Measurements from ENCODE around the gene OPRL1. TPM values are rescaled to one million over a fixed set of nuclear protein-coding genes. Genes with fewer than 3 reads are reported as not detected.

The OPRL1 gene
- total RNA-seq, 1 donor from 2014 or later: 0.70 TPM

DNA sequence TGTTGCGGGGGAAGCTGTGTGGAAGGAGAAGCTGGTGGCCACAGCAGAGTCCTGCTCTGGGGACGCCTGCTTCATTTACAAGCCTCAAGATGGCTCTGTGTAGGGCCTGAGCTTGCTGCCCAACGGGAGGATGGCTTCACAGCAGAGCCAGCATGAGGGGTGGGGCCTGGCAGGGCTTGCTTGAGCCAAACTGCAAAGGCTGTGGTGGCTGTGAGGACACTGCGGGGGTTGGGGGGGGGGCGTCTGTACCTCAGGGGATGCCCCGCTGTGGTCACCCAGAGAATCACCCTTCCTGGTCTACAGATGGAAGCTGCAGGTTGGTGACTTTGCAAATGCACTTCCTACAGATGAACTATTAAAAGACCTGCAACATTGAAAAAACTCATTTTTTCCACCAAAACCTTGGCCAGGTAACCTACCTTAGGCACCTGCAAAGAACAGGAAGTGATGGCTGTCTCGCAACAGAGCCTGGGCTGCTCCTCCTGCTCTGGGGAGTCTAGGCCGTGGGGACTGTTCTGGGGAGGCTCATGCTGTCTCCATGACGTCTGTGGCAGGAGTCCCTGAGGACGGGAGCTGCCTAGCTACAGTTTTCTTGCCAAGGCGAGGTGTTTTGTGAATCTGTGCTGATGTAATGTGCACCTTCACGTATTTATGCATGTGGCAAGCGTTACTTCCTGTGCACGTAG, 20.1 kb downstream of the OPRL1 start:
- intact Hi-C loops (cut with micrococcal nuclease): no loop called here

DNA sequence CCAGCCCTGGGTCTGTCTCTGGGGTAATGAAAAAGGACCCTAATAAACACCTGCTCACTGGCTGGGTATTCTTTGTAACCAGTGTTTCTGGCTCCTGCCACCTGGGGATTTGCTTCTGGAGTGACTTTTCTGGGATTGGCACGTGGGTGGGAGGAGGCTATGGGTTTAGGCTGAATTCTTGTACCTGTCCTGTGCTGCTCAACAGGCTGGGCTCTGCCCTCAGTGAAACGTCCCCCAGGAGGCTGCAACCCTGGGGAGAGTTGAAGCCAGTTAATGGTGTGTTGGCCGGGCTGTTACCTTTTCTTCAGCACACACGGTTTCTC, 20.6 kb downstream of the OPRL1 start:
- intact Hi-C loops (cut with micrococcal nuclease): no loop called here

DNA sequence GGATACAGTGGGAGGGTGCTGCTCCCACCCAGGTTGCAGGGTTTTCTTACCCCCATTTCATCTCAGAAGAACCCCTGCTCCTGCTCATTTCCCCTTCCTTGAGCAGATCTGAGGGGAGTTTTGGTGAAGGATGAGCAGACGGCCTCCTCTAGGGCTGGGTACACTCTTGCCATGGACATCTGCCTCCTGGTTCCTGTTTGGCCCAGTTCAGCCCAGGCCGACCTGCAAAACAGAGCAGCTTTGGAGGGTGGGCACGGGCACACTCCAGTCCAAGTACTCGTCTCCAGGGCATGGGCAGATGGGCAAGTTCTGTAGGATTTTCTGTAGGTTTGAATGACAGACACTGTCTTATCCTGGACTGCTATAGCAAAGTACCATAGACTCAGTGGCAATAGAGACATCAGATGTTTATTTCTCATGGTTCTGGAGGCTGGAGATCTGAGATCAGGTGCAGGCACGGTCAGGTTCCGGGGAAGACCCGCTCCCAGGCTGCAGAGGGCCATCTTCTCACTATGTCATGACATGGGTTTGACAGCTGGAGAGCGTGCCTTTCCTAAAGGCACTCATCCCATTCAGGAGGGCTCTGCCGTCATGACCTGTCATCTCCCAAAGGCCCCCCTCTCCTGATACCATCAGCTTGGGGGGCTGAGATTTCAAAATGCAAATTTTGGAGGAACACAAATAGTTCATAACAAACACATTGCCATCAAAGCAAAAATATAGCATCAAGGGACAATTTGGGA, 21.2 kb downstream of the OPRL1 start:
- intact Hi-C loops (cut with micrococcal nuclease): no loop called here

DNA sequence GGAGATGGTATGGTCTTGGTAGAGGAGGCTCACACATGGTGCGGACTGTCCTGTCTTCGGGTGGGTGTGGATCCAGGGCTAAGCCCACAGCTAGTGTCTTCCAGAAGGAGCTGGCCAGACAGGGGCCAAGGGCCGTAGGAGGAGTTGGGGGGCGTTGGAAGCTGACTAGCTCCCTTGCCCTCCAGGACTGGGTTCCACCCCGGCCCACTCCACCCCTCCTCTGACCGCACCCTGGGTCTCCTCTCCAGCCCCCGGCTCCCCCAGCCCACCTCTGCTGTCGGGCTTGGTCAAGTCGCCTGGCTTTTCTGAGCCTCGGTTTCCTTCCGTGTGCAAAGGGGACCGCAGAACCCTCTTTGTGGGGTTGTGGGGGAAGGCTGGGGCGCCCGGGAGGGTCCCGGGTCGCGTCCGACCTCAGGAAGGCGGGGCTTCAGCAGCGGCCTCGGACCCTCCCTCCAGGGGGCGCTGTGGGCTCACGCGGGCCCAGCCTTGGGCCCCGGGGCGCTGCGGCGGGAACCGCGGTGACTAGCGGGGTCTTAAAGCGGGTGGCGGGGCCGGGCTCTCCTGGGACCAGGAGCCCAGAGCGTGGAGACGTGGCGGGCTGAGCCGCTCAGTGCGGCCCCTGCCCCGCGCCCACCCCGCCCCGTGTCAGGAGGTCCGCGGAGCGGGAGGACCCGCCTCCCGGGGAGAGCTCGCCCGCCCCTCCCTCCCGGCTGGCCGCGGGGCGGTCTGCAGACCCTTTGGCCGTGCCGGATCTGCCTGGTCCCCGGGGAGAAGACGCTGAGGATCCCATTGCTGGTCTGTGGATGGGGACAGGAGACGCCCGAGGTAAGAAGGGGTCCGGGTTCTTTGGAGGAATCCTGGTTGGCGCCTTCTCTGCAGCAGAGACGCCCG, 22.1 kb downstream of the OPRL1 start:
- intact Hi-C loops (cut with micrococcal nuclease): no loop called here

DNA sequence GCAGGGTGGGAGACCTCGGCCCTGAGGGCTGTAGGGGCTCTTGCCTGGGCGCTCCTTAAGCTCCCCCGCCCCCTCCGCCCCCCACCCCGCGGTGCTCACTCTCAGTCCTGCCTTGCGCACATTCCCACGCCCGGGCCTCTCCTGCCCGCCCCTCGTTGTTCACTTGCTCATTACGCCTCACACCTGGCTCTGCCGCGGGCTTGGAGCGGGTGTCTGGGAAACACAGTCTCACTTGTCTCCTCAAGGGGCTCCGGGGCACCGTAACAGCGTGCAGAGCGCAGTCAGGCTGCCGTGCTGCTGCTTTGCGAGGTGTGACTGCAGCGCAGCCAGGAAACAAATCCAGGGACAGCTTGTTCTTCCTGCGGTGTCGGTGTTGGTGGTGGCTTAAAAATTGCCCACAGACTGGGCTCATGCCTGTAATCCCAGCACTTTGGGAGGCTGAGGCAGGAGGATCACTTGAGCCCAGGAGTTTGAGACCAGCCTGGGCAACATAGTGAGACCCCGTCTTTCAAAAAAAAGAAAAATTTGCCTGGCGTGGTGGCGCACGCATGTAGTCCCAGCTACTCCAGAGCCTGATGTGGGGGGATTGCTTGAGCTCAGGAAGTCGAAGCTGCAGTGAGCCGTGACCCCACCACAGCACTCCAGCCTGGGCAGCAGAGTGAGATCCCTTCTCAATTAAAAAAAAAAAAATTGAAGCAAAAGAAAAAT, 22.9 kb downstream of the OPRL1 start:
- intact Hi-C loops (cut with micrococcal nuclease): no loop called here

DNA sequence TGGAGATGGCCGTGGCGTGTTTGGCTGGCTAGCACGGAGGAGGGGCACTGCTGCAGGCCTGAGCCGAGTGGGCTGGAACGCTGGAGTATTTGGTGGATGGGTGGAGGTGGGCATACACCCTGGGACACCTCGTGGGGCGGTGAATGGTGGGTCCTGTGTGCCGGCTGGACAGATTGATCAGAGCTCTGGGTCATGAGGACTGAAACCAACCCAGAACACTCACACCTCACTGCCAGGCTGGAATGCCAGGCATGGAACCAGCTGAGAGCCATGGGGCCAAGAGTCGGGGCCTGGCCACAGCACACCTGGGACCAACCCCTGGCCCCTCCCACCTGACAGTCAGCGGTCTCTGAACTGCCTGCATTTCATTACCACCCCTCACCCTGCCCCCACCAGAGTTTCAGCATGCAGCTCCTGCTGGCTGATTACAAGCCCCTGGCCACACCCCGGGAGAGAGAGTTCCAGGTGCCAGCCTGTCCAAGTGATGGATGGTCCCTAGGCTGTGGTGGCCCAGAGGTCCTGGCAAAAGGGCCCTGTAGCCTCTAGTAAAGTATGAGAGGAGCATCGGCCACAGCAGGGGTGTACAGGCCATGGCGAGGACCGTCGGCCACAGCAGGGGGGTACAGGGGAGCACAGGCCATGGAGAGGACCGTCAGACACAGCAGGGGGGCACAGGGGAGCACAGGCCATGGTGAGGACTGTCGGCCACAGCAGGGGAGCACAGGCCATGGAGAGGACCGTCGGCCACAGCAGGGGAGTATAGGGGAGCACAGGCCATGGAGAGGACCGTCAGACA, 24.2 kb downstream of the OPRL1 start:
- intact Hi-C loops (cut with micrococcal nuclease): no loop called here

DNA sequence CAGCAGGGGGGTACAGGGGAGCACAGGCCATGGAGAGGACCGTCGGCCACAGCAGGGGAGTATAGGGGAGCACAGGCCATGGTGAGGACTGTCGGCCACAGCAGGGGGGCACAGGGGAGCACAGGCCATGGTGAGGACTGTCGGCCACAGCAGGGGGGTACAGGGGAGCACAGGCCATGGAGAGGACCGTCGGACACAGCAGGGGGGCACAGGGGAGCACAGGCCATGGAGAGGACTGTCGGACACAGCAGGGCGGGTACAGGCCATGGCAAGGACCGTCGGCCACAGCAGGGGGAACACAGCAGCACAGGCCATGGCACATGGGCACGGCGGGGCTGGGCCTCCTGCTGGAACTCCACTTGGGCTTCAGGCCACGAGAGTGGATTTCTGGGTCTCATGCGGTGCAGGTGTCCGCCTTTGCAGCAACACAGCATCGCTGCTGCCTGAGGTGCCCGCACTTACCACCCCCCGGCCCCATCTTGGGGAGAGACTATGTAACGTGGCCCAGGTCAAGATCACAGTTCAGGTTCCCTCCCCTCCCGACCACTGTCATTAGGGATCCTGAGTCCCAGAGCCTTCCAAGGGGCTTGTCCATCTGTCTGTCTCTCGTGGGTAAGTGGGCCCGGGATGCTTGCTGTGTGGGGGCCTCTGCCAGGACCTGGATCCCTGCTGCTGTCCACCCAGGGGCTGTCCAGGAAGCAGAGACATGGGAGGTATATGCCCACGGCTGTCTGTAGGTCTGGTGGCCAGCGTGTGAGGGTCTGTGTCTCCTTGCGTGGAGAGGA, 25.0 kb downstream of the OPRL1 start:
- intact Hi-C loops (cut with micrococcal nuclease): no loop called here

DNA sequence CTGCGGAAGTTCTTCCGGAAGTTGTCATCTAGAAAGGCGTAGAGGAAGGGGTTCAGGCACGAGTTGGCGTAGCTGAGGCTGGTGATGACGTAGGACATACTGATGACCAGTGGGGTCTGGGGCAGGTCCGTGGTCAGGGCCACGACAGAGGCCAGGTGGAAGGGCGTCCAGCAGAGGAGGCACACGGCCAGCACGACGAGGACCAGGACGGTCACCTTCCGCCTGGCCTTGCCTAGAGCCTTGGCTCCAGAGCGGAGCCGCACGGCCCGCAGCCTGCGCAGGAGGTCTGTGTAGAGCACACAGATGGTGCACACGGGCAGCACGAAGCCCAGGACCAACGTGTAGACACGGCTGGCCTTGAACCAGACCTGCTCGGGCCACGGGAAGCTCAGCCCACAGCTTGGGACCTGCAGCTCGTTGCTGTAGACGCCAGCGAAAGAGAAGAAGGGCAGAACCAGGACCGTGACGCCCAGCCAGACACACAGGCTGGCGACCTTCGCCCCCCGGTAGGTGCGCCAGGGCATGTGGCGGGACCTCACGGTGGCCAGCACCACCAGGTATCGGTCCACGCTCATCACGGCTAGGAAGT, 26.1 kb downstream of the OPRL1 start:
- intact Hi-C loops (cut with micrococcal nuclease): no loop called here

DNA sequence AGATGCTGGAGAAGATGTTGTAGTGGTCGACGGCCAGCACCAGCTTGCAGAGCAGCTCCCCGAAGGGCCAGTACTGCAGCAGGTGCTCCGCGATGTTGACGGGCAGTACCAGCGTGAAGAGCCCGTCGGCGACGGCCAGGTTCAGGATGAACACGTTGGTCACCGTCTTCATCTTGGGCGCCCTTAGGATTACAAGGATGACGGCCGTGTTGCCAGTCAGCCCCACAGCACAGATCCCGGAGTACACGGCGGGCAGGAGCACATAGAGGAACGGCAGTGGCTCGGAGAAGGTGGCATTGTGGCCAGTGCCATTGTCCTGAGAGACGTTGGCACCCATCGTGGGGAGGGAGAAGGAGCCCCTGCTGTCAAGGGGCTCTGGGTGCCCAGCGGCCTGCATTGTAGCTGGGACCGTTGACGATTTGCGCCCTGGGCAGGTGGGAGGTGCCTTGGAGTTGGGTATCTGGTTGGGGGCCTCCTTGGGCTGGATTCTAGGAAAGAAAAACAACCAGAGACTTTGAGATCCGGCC, 26.6 kb downstream of the OPRL1 start:
- intact Hi-C loops (cut with micrococcal nuclease): no loop called here

DNA sequence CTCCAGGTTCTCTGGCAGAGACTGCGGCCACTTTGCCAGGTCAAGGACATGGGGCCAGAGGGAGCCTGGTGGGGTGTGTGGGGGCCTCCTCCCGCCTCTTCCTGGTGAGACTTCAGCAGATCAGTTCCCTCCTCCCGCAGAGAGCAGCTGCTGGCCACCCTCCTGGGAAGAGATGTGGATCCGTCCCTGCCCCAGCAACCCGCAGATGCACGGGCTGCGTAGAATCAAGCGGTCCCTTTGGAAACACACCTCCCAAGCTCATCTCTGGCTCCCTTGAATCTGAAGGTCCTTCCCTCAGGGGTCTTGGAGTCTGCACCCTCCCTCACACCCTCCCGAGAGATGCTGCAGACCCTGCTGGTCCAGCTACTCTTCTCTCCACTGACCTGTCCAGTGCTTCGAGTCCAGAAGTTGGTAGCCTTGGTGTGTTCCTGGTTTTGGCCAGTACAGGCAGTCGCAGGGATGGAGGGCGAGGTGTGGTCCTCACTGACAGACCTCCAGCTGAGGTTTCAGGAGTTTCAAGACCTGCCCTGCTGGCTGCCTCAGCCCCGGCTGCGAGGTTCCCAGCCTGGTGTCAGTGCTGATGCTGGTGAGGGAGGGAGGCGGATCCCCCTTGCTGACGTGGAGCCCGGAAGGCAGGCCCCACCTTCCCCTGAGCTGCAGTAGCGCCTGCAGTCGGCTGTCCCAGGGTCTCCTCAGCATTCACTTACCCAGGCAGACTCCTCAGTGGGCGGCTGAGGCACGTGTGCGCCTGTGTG, 27.3 kb downstream of the OPRL1 start, which contains the start of gene NPBWR2:
TSS of gene NPBWR2 (minus strand) at position 585 of the 755 bp plus-strand sequence. CDS start 734 bp downstream, outside the sequence.
- intact Hi-C loops (cut with micrococcal nuclease): no loop called here

DNA sequence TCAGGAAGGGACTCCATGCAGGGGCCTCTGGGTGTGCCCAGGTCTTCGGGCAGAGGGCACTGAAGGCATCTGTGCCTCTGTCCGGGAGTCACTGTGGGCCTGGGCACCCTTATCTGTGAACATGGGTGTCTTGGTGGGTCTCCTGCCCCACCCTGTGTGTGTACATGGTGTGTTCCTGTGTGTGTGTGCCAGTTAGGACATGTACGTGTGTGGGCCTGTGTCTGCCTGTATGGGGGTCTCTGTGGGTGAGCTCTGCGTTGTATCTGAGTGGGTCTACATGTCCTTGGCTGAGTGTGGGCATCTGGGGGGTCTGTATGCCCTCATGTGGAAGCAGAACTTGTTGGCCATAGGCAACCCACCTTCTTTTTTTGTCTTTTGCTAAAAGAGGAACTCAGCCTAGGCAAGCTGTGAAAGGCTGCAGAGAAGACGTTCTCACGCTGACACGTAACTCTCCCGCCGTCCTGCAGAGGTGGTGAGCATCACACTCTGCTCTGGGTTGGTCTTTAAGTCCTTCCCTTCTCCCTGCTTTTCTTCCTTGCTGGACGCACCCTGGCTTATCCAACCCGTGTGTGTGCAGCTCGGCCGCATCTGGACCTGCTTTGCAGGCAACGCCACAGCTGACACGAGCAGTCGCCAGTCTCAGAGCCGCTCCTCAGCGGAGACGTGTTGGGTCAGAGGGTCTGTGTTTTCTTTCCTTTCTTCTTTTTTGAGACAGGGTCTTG, 28.0 kb downstream of the OPRL1 start:
- intact Hi-C loops (cut with micrococcal nuclease): no loop called here

DNA sequence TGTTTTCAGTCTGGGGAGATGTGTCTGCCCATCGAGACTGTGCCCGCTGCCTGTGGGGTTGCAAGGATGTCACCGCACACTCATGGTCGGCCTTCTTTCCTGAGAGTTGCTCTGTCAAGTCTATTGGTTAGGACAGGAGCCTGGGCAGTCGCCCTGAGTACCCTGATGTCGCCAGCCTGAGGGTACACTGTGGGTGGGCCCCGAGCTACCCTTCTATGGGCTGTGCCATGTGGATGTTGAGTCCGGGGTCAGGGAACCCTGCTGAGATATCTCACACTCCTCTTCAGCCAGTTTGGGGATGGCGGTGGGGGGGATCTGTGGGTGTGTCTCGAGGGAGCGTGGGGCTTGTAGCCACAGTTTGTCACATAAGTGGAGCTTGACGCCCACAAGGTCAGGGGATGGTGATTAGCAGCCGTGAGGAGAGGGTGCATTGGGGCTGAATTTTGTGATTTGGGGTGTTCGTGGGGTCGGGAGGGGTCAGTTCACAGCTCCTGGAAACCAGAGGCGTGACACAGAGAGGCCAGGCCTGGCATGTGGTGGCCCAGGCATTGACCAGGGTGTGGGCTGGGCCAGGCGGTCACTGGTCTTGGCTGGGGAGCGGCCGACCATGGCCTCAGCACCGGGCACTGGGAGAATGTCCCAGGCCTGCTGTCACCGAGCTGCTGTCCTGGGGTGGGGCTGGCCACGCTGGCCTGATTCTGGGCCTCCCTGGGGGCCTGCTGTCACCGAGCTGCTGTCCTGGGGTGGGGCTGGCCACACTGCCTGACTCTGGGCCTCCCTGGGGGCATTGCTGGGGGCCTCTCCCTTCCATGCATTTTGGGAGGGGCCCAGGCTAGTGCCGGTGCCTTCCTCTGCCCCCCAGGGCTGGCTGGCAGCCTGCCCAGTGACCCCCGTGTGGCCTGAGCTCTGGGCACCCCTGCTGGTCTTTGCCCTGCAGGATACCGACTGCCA, 29.1 kb downstream of the OPRL1 start:
- intact Hi-C loops (cut with micrococcal nuclease): no loop called here

DNA sequence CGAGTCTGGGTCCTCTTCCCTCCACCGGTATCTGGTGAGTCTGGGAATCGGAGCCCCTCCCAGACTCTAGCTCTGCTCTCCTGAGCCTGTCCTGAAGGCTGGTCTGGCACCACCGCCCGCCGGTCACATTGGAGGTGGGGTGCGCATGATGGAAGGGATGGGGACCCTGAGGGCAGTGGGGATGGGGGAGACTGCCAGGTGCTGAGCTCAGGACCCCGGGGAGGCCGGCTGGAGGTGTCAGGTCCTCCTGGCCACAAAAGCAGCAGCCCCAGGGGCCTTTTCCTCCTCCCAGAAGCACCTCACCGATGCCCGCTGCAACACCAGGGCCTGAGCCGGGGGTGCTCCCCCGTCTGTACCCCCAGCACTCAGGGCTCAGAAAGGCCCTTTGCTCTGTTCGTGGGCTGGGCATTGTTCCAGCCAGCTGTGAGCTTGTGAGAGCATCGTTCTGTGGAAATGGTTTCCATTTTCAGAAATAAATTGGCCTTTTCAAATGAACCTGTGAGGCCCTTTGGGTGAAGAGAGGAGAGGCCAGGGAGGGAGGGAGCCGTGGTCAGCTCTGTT, 30.0 kb downstream of the OPRL1 start:
- intact Hi-C loops (cut with micrococcal nuclease): no loop called here

DNA sequence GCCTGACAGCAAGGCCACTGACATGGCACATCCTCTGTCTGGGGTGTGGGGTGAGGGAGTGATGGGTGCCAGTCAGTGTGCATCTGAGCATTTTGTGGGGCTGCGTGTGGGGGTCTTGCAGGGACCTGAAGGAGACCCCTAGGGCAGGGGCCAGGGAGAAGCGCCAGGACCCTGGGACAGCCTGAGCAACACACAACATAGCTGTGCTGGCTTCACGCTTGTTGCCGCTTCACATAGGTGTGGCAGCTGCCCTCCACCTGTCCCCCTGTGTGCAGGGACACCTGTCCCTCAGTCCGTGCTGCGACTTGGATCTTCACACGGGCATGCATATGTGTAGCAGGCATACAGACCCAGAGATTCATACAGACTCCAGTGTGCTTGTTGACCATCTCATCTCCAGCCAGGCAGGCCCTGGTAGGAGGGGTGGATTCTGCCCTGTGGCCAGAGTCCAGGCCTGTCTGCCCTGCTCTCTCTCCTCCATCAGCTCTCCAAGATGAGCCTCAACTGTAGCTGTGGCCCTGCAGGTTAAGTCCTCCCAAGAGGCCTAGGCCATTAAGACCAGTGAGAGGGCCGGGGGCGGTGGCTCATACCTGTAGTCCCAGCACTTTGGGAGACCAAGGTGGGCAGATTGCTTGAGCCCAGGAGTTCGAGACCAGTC, 30.7 kb downstream of the OPRL1 start:
- intact Hi-C loops (cut with micrococcal nuclease): no loop called here

DNA sequence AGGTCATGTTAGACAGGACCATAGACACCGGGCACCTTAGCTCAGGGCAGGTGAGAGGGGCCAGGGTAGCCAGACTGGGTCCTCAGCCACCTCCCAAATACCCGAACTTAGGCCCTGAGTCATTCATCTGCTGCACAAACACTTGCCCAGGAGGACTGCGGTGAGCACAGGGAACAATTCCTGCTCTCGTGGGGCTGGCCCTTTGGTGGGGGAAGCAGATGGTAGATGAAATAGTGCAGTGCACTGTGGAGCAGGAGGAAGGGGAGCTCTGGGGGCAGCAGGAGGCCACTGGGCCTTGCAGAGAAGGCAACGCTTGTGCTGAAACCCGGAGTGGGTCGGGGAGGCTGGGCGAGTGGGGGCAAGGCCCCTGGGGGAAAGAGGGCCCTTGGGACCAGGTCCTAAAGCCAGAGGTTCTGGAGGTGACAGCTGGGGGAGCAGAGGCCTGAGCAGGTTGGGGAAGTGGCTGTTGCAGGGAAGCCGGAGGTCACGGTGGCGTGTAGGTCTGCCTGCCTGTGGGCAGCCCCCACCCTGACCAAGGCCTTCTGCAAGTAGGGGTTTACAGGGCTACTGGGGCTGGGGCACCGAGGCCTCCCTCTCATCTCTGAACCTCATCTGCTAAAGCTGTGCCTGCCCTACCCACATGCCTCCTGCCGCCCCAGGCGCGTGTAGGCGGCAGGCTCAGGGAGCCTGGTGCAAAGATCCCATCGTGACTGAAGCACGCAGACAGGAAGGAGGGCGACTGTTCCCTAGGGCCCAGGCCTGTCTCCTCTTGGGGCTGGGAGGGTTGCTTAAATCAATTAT, 32.2 kb downstream of the OPRL1 start:
- intact Hi-C loops (cut with micrococcal nuclease): no loop called here
